Hepatocyte (in vitro differentiated cells): ENCODE data around the gene ANO3.

Experiments used
- EZH2phosphoT487 ChIP-seq: fragments of 200-600 bp; sonication (generic); IDR thresholded peaks from one replicate; pipeline ENCODE4 v1.6.1; 2018; ENCODE audit warnings: antibody characterized with exemption, mild to moderate bottlenecking, low read depth, moderate library complexity; ENCODE audit not compliant: unreplicated experiment, severe bottlenecking
- TF ChIP-seq, protein P1 (sequence below): fragments of 200-600 bp; sonication (generic); IDR thresholded peaks from 2 replicates; pipeline ENCODE4 v1.5.1; 2016; ENCODE audit warnings: antibody characterized with exemption, mild to moderate bottlenecking; ENCODE audit not compliant: poor library complexity

DNA sequence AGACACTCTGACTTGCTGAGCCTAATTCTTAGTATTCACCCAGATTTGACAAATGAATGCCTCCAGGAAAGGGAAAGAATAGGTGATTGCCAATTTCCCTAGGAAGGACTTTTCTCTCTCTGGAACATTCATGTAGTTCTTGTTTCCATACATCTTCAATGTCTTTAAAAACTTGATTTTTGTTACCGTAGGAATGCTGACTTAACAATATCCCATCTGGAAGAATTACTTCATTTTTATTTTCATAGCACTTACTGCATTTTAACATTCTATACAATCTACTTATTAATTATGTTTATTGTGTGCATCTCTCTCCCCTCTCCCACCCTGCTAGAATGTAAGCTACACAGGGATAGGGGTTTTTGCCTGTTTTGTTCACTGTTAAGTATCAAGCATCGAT is 323.4 kb downstream of the ANO3 start:
- TF ChIP-seq, protein P1, sequence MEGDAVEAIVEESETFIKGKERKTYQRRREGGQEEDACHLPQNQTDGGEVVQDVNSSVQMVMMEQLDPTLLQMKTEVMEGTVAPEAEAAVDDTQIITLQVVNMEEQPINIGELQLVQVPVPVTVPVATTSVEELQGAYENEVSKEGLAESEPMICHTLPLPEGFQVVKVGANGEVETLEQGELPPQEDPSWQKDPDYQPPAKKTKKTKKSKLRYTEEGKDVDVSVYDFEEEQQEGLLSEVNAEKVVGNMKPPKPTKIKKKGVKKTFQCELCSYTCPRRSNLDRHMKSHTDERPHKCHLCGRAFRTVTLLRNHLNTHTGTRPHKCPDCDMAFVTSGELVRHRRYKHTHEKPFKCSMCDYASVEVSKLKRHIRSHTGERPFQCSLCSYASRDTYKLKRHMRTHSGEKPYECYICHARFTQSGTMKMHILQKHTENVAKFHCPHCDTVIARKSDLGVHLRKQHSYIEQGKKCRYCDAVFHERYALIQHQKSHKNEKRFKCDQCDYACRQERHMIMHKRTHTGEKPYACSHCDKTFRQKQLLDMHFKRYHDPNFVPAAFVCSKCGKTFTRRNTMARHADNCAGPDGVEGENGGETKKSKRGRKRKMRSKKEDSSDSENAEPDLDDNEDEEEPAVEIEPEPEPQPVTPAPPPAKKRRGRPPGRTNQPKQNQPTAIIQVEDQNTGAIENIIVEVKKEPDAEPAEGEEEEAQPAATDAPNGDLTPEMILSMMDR = no peak
- no peak for TF ChIP-seq EZH2phosphoT487
